Hematopoietic multipotent progenitor cell treated with erythropoietin and hydrocortisone succinate and interleukin-3 and kit ligand, for 17 days (in vitro differentiated cells): ENCODE data around the gene HCK.

Source experiments
- DNase-seq: peaks from one replicate; pipeline ENCODE4 v3.0.0-alpha.2; 2015; ENCODE audit warnings: low spot score

Gene HCK

DNA sequence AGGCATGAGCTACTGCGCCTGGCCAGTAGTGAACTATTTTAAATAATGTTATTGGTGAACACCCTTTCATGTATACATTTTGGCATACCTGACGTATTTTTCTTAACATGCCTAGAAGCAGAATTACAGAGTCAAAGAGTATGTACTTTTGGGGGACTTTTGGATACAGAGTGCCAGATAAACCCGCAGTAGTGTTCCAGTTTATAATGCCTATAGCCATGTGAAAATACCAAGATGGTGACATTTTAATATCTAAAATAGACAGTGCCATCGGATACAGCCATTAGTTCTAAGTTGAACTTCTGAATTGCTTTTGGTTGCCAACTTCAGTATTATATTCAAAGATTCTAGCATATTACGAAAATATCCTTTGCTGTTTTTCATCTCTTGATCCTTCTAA is 77.8 kb downstream of the HCK start:
- no peak for DNase-seq

DNA sequence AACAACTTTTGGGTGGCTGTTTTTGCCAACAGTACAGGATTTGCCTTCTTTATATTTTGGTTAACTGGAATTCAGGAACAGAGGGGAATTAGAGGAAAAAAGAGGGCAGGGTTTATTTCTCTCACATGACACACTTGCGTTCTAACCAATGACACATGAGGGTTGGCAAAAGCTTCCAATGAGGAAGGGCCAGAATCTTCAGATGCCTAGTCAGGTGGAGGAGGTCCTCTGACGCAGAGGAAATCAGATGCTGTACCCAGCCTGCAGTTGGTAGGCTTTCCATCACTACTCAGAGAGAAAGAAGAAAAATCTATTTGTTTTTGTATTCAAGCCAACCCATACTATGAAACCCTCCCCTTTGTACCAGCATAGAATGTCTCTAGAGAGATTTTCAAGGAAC is 78.3 kb downstream of the HCK start:
- DNase-seq = no peak

- no peak for DNase-seq
Measured at GRCh38 chr20:32130965-32131364, 78.9 kb downstream of the HCK start.

DNA sequence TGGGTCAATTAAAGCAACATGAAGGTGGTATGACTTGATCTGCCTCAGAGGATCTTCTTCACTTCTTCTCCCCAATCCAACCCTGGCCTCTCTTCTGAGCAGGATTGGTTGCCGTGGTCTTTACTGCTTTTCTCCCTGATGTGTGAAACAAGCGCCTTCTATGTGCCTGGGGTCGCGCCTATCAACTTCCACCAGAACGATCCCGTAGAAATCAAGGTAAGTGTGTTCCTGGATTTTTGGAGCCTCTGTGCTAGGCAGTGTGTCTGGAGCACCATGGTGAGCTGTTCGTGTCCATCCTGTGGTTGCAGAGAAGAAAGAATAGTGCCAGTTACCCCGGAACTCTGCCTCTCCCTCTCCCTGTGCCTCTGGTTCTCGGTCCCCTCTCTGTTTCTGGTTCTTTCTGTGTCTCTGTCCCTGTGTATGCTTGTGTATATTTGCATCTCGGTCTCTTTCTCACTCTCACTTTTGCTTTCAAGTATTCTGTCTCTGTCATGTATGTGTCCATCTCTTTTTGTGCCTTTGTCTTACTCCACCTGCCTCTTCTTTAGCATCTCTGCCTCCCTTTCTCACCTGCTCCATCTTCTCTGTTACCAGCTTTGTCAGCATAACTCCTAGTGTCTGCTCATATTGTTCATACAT is 81.0 kb downstream of the HCK start:
- DNase-seq = no peak

GRCh38 chr20:32134026-32134425 is 82.0 kb downstream of the HCK start:
- no peak for DNase-seq

DNA sequence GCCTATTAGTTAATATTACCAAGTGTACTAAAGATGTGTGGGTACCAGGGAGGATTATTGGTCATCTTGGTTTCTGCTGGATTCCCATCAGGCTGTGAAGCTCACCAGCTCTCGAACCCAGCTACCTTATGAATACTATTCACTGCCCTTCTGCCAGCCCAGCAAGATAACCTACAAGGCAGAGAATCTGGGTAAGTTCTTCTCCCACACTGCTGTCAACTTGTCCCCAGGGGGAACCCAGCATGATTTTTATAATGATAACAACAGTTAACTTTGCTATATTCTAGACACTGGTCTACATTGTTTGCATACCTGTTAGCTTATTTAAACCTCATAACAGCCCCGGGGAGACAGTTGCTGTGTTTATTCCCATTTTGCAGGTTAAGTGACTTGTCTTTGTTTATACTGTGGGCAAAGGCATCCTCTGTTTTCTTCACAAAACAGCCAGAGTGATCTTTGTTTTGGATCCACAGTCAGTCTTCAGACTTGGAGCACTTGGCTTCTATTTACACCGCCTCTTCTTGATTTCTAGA is 84.0 kb downstream of the HCK start:
- no peak for DNase-seq

GRCh38 chr20:32138921-32139320 is 86.9 kb downstream of the HCK start:
- DNase-seq = no peak

DNA sequence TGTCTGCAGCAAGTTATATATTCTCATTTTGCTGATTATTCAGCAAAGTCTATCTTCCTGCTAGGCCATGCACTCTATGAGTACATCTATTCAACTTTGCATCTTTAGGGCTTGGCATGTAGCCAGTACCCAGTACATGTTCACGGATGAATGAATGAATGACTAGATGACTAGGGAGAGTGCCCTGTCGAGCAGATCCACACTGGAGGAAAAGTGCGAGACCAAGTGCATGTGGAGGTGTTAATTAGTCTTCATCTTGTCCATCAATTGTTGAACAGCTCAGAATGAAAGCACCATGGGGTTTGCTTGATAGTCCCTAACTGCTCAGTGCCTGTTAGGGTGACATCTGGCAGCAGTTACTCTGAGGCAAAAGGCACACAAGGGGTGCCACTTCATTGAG is 87.9 kb downstream of the HCK start:
- no peak for DNase-seq

GRCh38 chr20:32140603-32141002 is 88.6 kb downstream of the HCK start:
- no peak for DNase-seq

GRCh38 chr20:32141465-32141980 is 89.5 kb downstream of the HCK start:
- DNase-seq = no peak

- DNase-seq = no peak
Measured at GRCh38 chr20:32142088-32142487, 90.0 kb downstream of the HCK start.

DNA sequence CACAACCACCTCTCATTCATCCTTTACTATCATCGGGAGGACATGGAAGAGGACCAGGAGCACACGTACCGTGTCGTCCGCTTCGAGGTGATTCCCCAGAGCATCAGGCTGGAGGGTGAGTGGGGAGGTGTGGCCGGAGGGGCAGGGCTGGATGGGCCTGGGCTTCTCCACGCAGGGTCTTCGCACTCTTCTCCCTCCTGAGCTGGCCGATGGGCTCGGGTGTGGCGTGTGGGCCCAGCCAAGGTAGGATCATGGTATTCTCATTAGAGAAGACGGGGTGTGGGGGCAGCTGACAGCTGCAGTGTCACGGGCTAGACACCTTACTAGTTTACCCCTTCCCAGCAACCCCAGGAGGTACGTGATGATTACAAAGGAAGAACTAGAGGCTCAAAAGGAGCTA is 90.9 kb downstream of the HCK start:
- DNase-seq = no peak

GRCh38 chr20:32144898-32145662 is 93.0 kb downstream of the HCK start:
- no peak for DNase-seq

DNA sequence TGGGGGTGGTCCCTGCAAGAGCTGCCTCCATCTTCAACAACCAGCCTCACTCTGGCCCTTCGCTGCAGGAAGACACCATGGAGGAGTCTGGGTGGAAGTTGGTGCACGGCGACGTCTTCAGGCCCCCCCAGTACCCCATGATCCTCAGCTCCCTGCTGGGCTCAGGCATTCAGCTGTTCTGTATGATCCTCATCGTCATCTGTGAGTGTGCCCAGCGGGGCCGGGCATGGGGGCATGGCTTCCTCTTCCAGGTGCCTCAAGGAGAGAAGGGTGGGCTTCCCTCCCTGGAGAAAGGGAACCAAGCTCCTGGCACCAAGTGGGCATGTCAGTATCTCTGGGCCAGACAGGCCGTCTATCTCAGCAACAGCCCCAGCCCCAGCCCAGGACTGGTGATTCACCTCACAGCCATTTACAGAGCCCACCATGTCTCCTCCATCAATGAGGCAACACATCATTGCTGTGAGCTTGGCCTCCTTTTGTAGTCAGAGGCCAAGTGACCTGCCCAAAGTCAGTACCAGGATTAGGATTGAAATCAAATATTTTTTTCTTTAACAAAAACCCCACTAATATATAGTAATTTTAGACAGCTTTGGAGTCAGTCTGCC is 97.6 kb downstream of the HCK start:
- no peak for DNase-seq

GRCh38 chr20:32150291-32150848 is 98.3 kb downstream of the HCK start:
- no peak for DNase-seq
